ENCODE data around the gene KLHL29.

The KLHL29 gene

DNA sequence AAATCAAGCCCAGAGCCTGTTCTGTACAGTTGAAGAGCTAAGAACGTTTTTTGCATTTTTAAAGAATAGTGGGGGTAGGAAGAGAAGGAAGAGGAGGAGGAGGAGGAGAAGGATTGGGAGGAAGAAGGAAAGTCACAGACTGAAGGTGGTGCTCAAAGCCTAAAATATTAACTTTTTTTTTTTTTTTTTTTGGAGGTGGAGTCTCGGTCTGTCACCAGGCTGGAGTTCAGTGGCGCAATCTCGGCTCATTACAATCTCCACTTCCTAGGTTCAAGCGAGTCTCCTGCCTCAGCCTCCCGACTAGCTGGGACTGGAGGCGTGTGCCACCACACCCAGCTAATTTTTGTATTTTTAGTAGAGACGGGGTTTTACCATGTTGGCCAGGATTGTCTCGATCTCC, 18.3 kb upstream of the KLHL29 start:
- Histone ChIP-seq H3K27me3 (ENCODE audit: control insufficient read depth, low read length) (peaks cover 3% of the 10 kb centered on the region; the same call in 1 of the 2 replicates), H3K27ac (ENCODE audit: low read depth, low read length) (no peak overlapping the region), H3K9me3 (ENCODE audit: control insufficient read depth, insufficient read depth, low read length) (no peaks in the 10 kb centered on the region), H4K20me1 (ENCODE audit: control insufficient read depth, insufficient read depth, low read depth, low read length) (no peaks in the 10 kb centered on the region), H3K4me3 (ENCODE audit: low read length) (no peak overlapping the region), H3K4me2 (ENCODE audit: low read length) (no peak overlapping the region), H3K9me2 (replicated peaks; ENCODE audit: control insufficient read depth, low read length) (no peaks in the 10 kb centered on the region), H3K79me2 (ENCODE audit: control insufficient read depth, low read length) (no peaks in the 10 kb centered on the region), H3K4me1 (ENCODE audit: control insufficient read depth, low read length) (no peaks in the 10 kb centered on the region), H3F3A (ENCODE audit: control insufficient read depth, insufficient read depth) (no peaks in the 10 kb centered on the region), H3K36me3 (ENCODE audit: control insufficient read depth, low read length) (no peaks in the 10 kb centered on the region)
- TF ChIP-seq CTCF (IDR thresholded peaks at IDR 0.05; ENCODE audit: low read depth, low read length, poor library complexity, severe bottlenecking) (no peak), EZH2phosphoT487 (IDR thresholded peaks at IDR 0.05; ENCODE audit: borderline replicate concordance, low read length) (no peak)

DNA sequence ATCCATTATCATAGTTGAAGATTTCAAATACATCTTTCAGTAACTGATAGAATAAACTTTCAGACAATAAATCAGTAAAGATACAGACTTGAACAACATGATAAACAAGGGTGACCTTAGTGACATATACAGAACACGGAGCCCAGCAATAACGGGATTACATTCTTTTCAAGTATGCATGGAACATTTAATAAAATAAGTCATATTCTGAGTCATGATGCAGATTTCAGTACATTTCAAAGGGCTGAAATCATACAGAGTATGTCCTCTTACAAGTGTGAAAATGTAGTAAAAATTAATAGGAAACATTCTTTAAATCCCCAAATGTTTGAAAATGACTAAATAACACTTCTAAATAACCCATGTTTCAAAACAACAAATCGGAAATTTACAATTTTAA, 17.2 kb upstream of the KLHL29 start:
- H3K27ac ChIP-seq (ENCODE audit: low read depth, low read length) = no peak overlapping the region
- H3K4me2 ChIP-seq (ENCODE audit: low read length) = no peak overlapping the region
- H3K4me3 ChIP-seq (ENCODE audit: low read length) = no peak overlapping the region
- no peaks in the 10 kb centered on the region for H3K36me3 ChIP-seq (ENCODE audit: control insufficient read depth, low read length)
- no peaks in the 10 kb centered on the region for H3K27me3 ChIP-seq (ENCODE audit: control insufficient read depth, low read length)
- no peaks in the 10 kb centered on the region for H3K9me3 ChIP-seq (ENCODE audit: control insufficient read depth, insufficient read depth, low read length)
- H3K79me2 ChIP-seq (ENCODE audit: control insufficient read depth, low read length) = no peaks in the 10 kb centered on the region
- H3K9me2 ChIP-seq (replicated peaks; ENCODE audit: control insufficient read depth, low read length) = no peaks in the 10 kb centered on the region
- H3K4me1 ChIP-seq (ENCODE audit: control insufficient read depth, low read length) = no peaks in the 10 kb centered on the region
- H4K20me1 ChIP-seq (ENCODE audit: control insufficient read depth, insufficient read depth, low read depth, low read length) = no peaks in the 10 kb centered on the region
- TF ChIP-seq EZH2phosphoT487 (IDR thresholded peaks at IDR 0.05; ENCODE audit: borderline replicate concordance, low read length) = no peak
- no peak for TF ChIP-seq CTCF (IDR thresholded peaks at IDR 0.05; ENCODE audit: low read depth, low read length, poor library complexity, severe bottlenecking)
- no peaks in the 10 kb centered on the region for H3F3A ChIP-seq (ENCODE audit: control insufficient read depth, insufficient read depth)

DNA sequence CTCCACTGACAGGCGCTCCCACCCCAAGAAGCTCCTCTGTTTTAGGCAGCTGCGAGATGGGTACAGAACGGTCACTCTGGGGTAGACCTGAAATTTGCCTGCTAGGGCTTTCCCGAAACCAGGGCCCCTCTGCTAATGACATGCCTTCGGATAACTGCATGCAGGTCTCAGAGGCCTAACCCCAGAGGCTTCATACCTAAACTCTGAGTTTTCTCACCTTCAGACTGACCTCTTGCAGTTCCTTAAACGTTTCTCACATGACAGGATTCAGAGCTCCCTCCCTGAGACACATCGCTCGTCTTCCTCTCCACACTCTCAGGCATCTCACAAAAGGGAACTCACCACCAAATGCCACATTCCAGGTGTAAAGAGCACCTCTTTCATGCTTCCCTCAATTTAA, 11.3 kb upstream of the KLHL29 start:
- Histone ChIP-seq H3K9me3 (ENCODE audit: control insufficient read depth, insufficient read depth, low read length) (no peaks in the 10 kb centered on the region), H3F3A (ENCODE audit: control insufficient read depth, insufficient read depth) (no peaks in the 10 kb centered on the region), H3K4me2 (ENCODE audit: low read length) (no peak overlapping the region), H3K27me3 (ENCODE audit: control insufficient read depth, low read length) (no peaks in the 10 kb centered on the region), H3K27ac (ENCODE audit: low read depth, low read length) (no peak overlapping the region), H4K20me1 (ENCODE audit: control insufficient read depth, insufficient read depth, low read depth, low read length) (no peaks in the 10 kb centered on the region), H3K4me3 (ENCODE audit: low read length) (no peak overlapping the region), H3K79me2 (ENCODE audit: control insufficient read depth, low read length) (no peaks in the 10 kb centered on the region), H3K36me3 (ENCODE audit: control insufficient read depth, low read length) (no peaks in the 10 kb centered on the region), H3K9me2 (replicated peaks; ENCODE audit: control insufficient read depth, low read length) (no peaks in the 10 kb centered on the region), H3K4me1 (ENCODE audit: control insufficient read depth, low read length) (no peaks in the 10 kb centered on the region)
- TF ChIP-seq EZH2phosphoT487 (IDR thresholded peaks at IDR 0.05; ENCODE audit: borderline replicate concordance, low read length) (no peak), CTCF (IDR thresholded peaks at IDR 0.05; ENCODE audit: low read depth, low read length, poor library complexity, severe bottlenecking) (no peak)

GRCh38 chr2:23375448-23375847, 9.5 kb upstream of the KLHL29 start:
- Histone ChIP-seq H3K27me3 (ENCODE audit: control insufficient read depth, low read length) (peaks cover 2% of the 10 kb centered on the region; the same call in 1 of the 2 replicates), H3K27ac (ENCODE audit: low read depth, low read length) (no peak overlapping the region), H4K20me1 (ENCODE audit: control insufficient read depth, insufficient read depth, low read depth, low read length) (no peaks in the 10 kb centered on the region), H3K9me2 (replicated peaks; ENCODE audit: control insufficient read depth, low read length) (no peaks in the 10 kb centered on the region), H3K4me1 (ENCODE audit: control insufficient read depth, low read length) (peaks cover 2% of the 10 kb centered on the region), H3K36me3 (ENCODE audit: control insufficient read depth, low read length) (no peaks in the 10 kb centered on the region), H3F3A (ENCODE audit: control insufficient read depth, insufficient read depth) (no peaks in the 10 kb centered on the region), H3K79me2 (ENCODE audit: control insufficient read depth, low read length) (no peaks in the 10 kb centered on the region), H3K4me2 (ENCODE audit: low read length) (no peak overlapping the region), H3K9me3 (ENCODE audit: control insufficient read depth, insufficient read depth, low read length) (no peaks in the 10 kb centered on the region), H3K4me3 (ENCODE audit: low read length) (no peak overlapping the region)
- TF ChIP-seq EZH2phosphoT487 (IDR thresholded peaks at IDR 0.05; ENCODE audit: borderline replicate concordance, low read length) (no peak), CTCF (IDR thresholded peaks at IDR 0.05; ENCODE audit: low read depth, low read length, poor library complexity, severe bottlenecking) (no peak)
